ENCODE results near the gene IGSF5.

DNA sequence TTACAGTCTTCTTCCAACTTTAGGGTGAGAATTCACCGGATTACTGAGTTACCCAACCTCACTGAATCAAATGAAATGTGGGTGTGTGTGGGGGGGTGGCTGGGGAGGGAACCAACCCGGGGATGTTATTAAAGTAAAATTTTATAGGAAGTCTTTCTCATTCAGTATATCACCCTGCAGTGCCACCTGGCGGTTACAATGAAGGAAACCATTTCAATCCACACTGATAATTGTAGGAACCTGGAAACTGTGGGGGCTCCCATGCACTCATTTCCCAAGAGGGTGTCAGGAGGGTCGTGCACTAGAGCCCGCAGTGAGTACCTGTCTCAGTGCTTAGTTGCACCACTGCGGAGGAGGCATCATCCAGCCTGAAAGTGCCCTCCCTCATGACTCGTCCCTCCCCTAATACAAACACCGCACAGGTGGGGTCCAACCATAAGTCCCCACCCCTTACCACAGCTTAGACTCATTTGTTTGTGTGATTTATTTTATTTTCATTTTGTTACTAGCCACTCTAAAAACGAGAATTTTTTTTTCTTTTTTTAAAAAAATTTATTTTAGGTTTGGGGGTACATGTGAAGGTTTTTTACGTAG lies 29.1 kb upstream of the IGSF5 start:
- TF ChIP-seq KAT8 (IDR thresholded peaks at IDR 0.05; ENCODE audit: low read depth) (no peak), MTF1 (CRISPR knock-in tag; IDR thresholded peaks at IDR 0.05; ENCODE audit: borderline replicate concordance) (no peak), POLR2A (conservative IDR thresholded peaks at IDR 0.05) (no peak), GABPA (tag; conservative IDR thresholded peaks at IDR 0.05; ENCODE audit: low read depth) (no peak)
